AG04450 (cell line): Measurements from ENCODE around the gene ADGB. TPM values are rescaled to one million over a fixed set of nuclear protein-coding genes. Genes with fewer than 3 reads are reported as not detected.
"Not testable (repeated sequence)": the region's sequence is repeated elsewhere in the genome, so short reads cannot be mapped to it uniquely, and the experiment has no call there.

ENCODE experiments used
- CTCF ChIA-PET: fragments of 300-600, 350-600 bp; formaldehyde crosslinking; extraction: SDS; loops from one replicate; lab custom pipeline; 2022; ENCODE audit warnings: antibody characterized with exemption, inconsistent platforms; lab: Charles Lee
- POLR2A ChIA-PET: fragments of 350-600 bp; formaldehyde crosslinking; extraction: SDS; loops from one replicate; lab custom pipeline; 2021; ENCODE audit warnings: antibody characterized with exemption, inconsistent platforms; lab: Yijun Ruan, JAX
- DNase-seq: peaks from one replicate; pipeline ENCODE4 v3.0.0-alpha.2; 2011; ENCODE audit warnings: low read depth, low spot score
- H3K27ac ChIP-seq: one replicate; pipeline ENCODE4 v1.5.1; 2012; ENCODE audit warnings: low read depth, low read length, control low read depth
- H3K27me3 ChIP-seq: one replicate; pipeline ENCODE4 v1.6.0; 2012; ENCODE audit warnings: low read length; ENCODE audit not compliant: control insufficient read depth, insufficient read depth
- H3K4me3 ChIP-seq: 2 replicates; pipeline ENCODE4 v1.5.1; 2011; ENCODE audit warnings: mild to moderate bottlenecking, low read depth, low read length, control low read depth
- H3K9me3 ChIP-seq: 2 replicates; pipeline ENCODE4 v1.5.1; 2012; ENCODE audit warnings: low read length; ENCODE audit not compliant: control insufficient read depth, insufficient read depth
- polyA plus RNA-seq: library from polyadenylated mRNA; depleted of rRNA; stranded (reverse); fragments of >200 nt; gene quantifications from 2 replicates; pipeline ENCODE4 v1.2.3, GENCODE V29; 2011
- TF ChIP-seq, protein P1 (sequence below): IDR thresholded peaks from 2 replicates; pipeline ENCODE4 v1.5.1; 2011; ENCODE audit warnings: low read depth, low read length, control low read depth, inconsistent platforms

ADGB gene
- polyA plus RNA-seq, 1 experiment, result not detected

DNA sequence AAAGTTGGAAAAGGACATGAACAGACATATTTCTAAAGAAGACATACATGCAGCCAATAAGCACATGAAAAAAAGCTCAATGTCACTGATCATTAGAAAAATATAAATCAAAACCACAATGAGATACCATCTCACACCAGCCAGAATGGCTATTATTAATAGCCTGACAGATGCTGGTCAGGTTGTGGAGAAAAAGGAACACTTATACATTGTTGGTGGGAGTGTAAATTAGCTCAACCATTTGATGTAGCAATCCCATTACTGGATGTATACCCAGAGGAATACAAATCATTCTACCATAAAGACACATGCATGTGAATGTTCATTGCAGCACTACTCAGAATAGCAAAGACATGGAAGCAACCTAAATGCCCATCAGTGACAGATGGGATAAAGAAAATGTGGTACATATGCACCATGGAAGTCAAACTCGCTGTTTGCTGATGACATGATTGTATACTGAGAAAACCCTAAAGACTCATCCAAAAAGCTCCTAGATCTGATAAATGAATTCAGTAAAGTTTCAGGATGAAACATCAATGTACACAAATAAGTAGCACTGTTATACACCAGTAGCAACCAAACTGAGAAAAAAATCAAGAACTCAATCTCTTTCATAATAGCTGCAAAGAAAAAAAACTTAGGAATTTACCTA lies 196.8 kb downstream of the ADGB start:
- TF ChIP-seq, protein P1, sequence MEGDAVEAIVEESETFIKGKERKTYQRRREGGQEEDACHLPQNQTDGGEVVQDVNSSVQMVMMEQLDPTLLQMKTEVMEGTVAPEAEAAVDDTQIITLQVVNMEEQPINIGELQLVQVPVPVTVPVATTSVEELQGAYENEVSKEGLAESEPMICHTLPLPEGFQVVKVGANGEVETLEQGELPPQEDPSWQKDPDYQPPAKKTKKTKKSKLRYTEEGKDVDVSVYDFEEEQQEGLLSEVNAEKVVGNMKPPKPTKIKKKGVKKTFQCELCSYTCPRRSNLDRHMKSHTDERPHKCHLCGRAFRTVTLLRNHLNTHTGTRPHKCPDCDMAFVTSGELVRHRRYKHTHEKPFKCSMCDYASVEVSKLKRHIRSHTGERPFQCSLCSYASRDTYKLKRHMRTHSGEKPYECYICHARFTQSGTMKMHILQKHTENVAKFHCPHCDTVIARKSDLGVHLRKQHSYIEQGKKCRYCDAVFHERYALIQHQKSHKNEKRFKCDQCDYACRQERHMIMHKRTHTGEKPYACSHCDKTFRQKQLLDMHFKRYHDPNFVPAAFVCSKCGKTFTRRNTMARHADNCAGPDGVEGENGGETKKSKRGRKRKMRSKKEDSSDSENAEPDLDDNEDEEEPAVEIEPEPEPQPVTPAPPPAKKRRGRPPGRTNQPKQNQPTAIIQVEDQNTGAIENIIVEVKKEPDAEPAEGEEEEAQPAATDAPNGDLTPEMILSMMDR, result no peak
- ChIA-PET CTCF (interaction anchor here (1.6 kb wide), 1 partner anchor 10 kb away, joined by 4 read pairs; no protein-coding TSS in a partner anchor), POLR2A (no interaction called here)
- no peak overlapping the region for H3K4me3 ChIP-seq
- no peak for DNase-seq
- no peaks in the 10 kb centered on the region; the same call in 1 of the 2 replicates for H3K9me3 ChIP-seq
- no peaks in the 10 kb centered on the region for H3K27me3 ChIP-seq
- H3K27ac ChIP-seq, result no peak overlapping the region

- H3K27me3 ChIP-seq, H3K4me3 ChIP-seq, DNase-seq, CTCF ChIA-PET, POLR2A ChIA-PET, H3K9me3 ChIP-seq, H3K27ac ChIP-seq: not testable (repeated sequence)
Measured at GRCh38 chr6:146803167-146803566, 204.4 kb downstream of the ADGB start.

DNA sequence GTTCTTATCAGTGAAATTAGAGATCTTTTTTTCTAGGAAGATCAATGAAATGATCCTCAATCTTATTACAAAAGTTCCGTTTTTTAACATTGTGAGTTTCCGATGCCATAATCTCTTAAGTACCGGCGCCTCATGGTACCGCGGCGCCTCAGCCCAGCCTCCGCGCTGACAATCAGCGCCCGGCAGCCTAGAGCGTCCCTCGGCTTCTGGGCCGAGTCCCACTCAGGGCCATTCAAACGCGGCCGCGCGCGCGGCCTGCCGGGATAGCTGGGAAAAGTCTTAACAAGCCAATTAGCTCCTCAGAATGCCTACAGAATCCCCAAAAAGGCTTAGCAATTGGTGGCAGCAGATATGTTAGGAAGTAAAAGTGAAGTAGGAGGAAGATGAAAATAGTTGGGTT lies 204.8 kb downstream of the ADGB start:
- TF ChIP-seq, protein P1, result no peak
- ChIA-PET POLR2A (no interaction called here), CTCF (no interaction called here)
- Histone ChIP-seq H3K9me3 (no peaks in the 10 kb centered on the region; the same call in 1 of the 2 replicates), H3K27ac (no peak overlapping the region), H3K4me3 (no peak overlapping the region), H3K27me3 (no peaks in the 10 kb centered on the region)
- DNase-seq, result no peak

GRCh38 chr6:146805546-146806325 lies 207.0 kb downstream of the ADGB start:
- TF ChIP-seq, protein P1, result no peak
- CTCF ChIA-PET, result no interaction called here

DNA sequence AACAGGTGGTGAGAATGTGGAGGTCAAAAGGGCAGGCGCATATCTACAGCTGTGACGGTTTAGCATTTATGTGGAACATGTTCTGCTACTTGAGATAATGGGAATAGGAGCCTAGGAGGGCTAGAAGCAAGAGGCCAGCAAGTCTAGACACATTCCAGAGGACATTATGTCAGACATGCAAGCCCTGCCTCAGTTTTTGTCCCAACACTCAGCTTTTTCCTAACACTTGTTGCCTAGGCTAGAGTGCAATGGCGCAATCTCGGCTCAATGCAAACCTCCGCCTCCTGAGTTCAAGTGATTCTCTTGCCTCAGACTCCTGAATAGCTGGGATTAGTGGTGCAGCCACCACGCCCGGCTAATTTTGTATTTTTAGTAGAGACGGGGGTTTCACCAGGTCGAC lies 210.2 kb downstream of the ADGB start:
- H3K27ac ChIP-seq, H3K9me3 ChIP-seq, POLR2A ChIA-PET, H3K4me3 ChIP-seq, H3K27me3 ChIP-seq, CTCF ChIA-PET, DNase-seq: not testable (repeated sequence)

More at GRCh38 chr6:146805546-146806325, 207.0 kb downstream of the ADGB start:
- no peak for DNase-seq
- Histone ChIP-seq H3K4me3 (no peak overlapping the region), H3K27me3 (no peaks in the 10 kb centered on the region), H3K9me3 (no peaks in the 10 kb centered on the region; the same call in 1 of the 2 replicates), H3K27ac (no peak overlapping the region)
- POLR2A ChIA-PET, result no interaction called here

GRCh38 chr6:146812811-146813321 lies 214.1 kb downstream of the ADGB start:
- POLR2A ChIA-PET, H3K9me3 ChIP-seq, H3K27ac ChIP-seq, H3K4me3 ChIP-seq, DNase-seq, CTCF ChIA-PET, H3K27me3 ChIP-seq: not testable (repeated sequence)
